Fibroblast of lung (primary cell): Measurements from ENCODE around the gene LPP.

ENCODE experiments used
- EZH2 ChIP-seq: IDR thresholded peaks from 2 replicates; pipeline ENCODE4 v1.5.1; 2012; ENCODE audit warnings: low read length, control low read depth, mild to moderate bottlenecking; ENCODE audit errors: missing control alignments
- TF ChIP-seq, protein P1 (sequence below), 2 donors: IDR thresholded peaks in 1 of 2; conservative IDR thresholded peaks in 1 of 2; 1 replicate in 1 of 2; 2 replicates in 1 of 2; pipeline ENCODE4 v1.5.1; 2011 to 2012; ENCODE audit warnings: low read length in 2 of 2, control low read depth in 1 of 2, inconsistent platforms in 1 of 2, low read depth in 1 of 2, mild to moderate bottlenecking in 1 of 2

DNA sequence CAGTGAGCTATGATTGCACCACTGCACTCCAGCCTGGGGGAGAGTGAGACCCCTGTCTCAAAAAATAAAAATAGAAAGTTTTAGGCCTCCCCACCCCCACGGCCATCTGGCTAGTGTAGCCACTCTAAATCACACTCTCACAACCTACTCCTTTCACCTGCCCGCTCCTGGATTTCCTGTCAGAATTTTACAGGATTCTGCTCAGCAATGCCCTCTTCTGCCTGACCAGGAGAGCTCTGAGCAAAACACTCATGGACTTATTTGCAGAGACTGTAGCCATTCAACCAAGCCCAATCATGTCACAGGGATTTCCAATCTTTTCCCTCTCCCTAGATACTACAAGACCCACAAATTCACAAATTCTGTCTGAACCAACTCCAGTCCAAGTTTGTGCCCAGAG, 775.2 kb downstream of the LPP start:
- TF ChIP-seq, protein P1, sequence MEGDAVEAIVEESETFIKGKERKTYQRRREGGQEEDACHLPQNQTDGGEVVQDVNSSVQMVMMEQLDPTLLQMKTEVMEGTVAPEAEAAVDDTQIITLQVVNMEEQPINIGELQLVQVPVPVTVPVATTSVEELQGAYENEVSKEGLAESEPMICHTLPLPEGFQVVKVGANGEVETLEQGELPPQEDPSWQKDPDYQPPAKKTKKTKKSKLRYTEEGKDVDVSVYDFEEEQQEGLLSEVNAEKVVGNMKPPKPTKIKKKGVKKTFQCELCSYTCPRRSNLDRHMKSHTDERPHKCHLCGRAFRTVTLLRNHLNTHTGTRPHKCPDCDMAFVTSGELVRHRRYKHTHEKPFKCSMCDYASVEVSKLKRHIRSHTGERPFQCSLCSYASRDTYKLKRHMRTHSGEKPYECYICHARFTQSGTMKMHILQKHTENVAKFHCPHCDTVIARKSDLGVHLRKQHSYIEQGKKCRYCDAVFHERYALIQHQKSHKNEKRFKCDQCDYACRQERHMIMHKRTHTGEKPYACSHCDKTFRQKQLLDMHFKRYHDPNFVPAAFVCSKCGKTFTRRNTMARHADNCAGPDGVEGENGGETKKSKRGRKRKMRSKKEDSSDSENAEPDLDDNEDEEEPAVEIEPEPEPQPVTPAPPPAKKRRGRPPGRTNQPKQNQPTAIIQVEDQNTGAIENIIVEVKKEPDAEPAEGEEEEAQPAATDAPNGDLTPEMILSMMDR (conservative IDR thresholded peaks at IDR 0.05 in 1 of 2, IDR thresholded peaks at IDR 0.05 in 1 of 2; ENCODE audit: low read depth in 1 of 2, low read length in 2 of 2) = peak in 1 of 2 donors; percentile 19
- TF ChIP-seq EZH2 = no peak
